Type B pancreatic cell (in vitro differentiated cells): Measurements from ENCODE around the gene PIGV. TPM values are rescaled to one million over a fixed set of nuclear protein-coding genes. Genes with fewer than 3 reads are reported as not detected.

ENCODE experiments used
- DNase-seq: peaks from one replicate; pipeline ENCODE4 v3.0.0; 2021; ENCODE audit warnings: mixed read lengths; ENCODE audit not compliant: unreplicated experiment; ENCODE audit errors: extremely low spot score
- H3K27ac Mint-ChIP-seq: 2 replicates; pipeline ENCODE4 v1.8.0; 2021; ENCODE audit warnings: mild to moderate bottlenecking, mixed read lengths
- H3K27me3 Mint-ChIP-seq: 2 replicates; pipeline ENCODE4 v1.8.0; 2021; ENCODE audit warnings: mixed read lengths
- H3K36me3 Mint-ChIP-seq: 2 replicates; pipeline ENCODE4 v1.8.0; 2021; ENCODE audit warnings: mixed read lengths
- H3K4me1 Mint-ChIP-seq: one replicate; pipeline ENCODE4 v1.8.0; 2021; ENCODE audit warnings: mixed read lengths; ENCODE audit not compliant: unreplicated experiment
- H3K4me3 Mint-ChIP-seq: 2 replicates; pipeline ENCODE4 v1.8.0; 2021; ENCODE audit warnings: mild to moderate bottlenecking, mixed read lengths
- H3K9me3 Mint-ChIP-seq: 2 replicates; pipeline ENCODE4 v1.8.0; 2021; ENCODE audit warnings: mixed read lengths
- total RNA-seq: library from RNA; stranded (reverse); gene quantifications from 2 replicates; pipeline ENCODE4 v1.2.1, GENCODE V29; 2021; ENCODE audit warnings: low replicate concordance
- TF ChIP-seq, protein P1 (sequence below): fragments of 200-600 bp; sonication (generic); conservative IDR thresholded peaks from 2 replicates; pipeline ENCODE4 v1.5.0; 2021; ENCODE audit warnings: antibody characterized with exemption, mild to moderate bottlenecking

Gene PIGV
- total RNA-seq, 1 donor from 2014 or later: 13.3 TPM

- TF ChIP-seq, protein P1, sequence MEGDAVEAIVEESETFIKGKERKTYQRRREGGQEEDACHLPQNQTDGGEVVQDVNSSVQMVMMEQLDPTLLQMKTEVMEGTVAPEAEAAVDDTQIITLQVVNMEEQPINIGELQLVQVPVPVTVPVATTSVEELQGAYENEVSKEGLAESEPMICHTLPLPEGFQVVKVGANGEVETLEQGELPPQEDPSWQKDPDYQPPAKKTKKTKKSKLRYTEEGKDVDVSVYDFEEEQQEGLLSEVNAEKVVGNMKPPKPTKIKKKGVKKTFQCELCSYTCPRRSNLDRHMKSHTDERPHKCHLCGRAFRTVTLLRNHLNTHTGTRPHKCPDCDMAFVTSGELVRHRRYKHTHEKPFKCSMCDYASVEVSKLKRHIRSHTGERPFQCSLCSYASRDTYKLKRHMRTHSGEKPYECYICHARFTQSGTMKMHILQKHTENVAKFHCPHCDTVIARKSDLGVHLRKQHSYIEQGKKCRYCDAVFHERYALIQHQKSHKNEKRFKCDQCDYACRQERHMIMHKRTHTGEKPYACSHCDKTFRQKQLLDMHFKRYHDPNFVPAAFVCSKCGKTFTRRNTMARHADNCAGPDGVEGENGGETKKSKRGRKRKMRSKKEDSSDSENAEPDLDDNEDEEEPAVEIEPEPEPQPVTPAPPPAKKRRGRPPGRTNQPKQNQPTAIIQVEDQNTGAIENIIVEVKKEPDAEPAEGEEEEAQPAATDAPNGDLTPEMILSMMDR: peak; percentile 64
- Mint-ChIP-seq H3K27me3 (no peaks in the 10 kb centered on the region), H3K9me3 (peaks cover 5% of the 10 kb centered on the region), H3K4me1 (peaks cover 22% of the 10 kb centered on the region), H3K27ac (peak within 1 kb of the TSS; percentile 94), H3K36me3 (peaks cover 5% of the 10 kb centered on the region), H3K4me3 (peak within 1 kb of the TSS; percentile 95)
- peak; percentile 81 for DNase-seq
Measured at GRCh38 chr1:26826261-26827105, 38.7 kb downstream of the PIGV start, which contains the start of gene ZDHHC18. Gene ZDHHC18, plus strand, starts transcription at chr1:26826688. Its CDS starts 117 bp downstream, at chr1:26826805.

- TF ChIP-seq, protein P1: no peak
- Mint-ChIP-seq H3K36me3 (peaks cover 9% of the 10 kb centered on the region), H3K4me1 (peaks cover 22% of the 10 kb centered on the region), H3K27me3 (no peaks in the 10 kb centered on the region), H3K4me3 (peak overlapping the region; percentile 94), H3K27ac (peak overlapping the region; percentile 91), H3K9me3 (peaks cover 5% of the 10 kb centered on the region)
- DNase-seq: no peak
Measured at GRCh38 chr1:26827106-26827604, 39.4 kb downstream of the PIGV start.

- TF ChIP-seq, protein P1: no peak
- peaks cover 13% of the 10 kb centered on the region for H3K36me3 Mint-ChIP-seq
- H3K9me3 Mint-ChIP-seq: peaks cover 4% of the 10 kb centered on the region
- H3K27ac Mint-ChIP-seq: peak overlapping the region; percentile 91
- H3K27me3 Mint-ChIP-seq: no peaks in the 10 kb centered on the region
- H3K4me1 Mint-ChIP-seq: peaks cover 22% of the 10 kb centered on the region
- no peak for DNase-seq
- H3K4me3 Mint-ChIP-seq: peak overlapping the region; percentile 94
Measured at GRCh38 chr1:26827663-26828062, 39.9 kb downstream of the PIGV start.

GRCh38 chr1:26828411-26828991 lies 40.8 kb downstream of the PIGV start:
- Mint-ChIP-seq H3K27ac (peak overlapping the region; percentile 91), H3K4me3 (peak overlapping the region; percentile 94), H3K36me3 (peaks cover 18% of the 10 kb centered on the region), H3K9me3 (no peaks in the 10 kb centered on the region), H3K4me1 (peaks cover 22% of the 10 kb centered on the region), H3K27me3 (no peaks in the 10 kb centered on the region)
- TF ChIP-seq, protein P1: no peak
- no peak for DNase-seq

DNA sequence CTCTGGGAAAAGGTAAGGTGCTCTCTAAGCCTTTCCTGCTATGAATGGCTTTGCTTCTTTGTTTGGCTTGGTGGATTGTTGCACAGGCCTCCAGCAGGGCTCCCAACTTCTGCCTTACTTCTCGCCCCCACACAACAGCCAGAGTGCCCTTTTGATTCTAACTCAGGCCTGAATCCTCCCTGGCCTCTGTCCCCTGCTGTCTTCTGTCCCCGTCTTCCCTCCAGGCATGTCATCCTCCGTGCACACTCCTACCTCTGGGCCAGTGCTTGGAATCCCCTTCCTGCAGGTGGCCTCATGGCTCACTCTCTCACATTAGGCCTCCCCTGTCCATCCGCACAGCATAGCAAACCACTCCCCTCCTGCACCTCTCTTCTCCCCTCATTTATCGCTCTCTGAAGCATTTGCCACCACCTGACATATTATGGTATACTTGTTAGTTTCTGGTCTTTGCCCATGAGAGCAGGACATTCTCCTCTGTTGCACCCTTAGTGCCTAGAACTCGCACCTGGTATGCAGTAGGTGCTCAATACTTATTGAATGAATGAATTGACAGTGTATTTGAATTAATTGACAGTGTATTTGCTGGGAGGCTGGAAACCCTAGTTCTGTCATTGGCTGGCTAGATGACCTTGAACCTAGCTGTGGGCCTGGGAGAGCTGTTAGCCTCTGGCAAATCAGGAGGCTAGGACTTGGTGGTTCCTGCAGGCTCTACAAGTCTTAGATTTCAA lies 41.6 kb downstream of the PIGV start:
- no peaks in the 10 kb centered on the region for H3K9me3 Mint-ChIP-seq
- peaks cover 22% of the 10 kb centered on the region for H3K4me1 Mint-ChIP-seq
- TF ChIP-seq, protein P1: no peak
- H3K27me3 Mint-ChIP-seq: no peaks in the 10 kb centered on the region
- peak overlapping the region; percentile 94 for H3K4me3 Mint-ChIP-seq
- peaks cover 18% of the 10 kb centered on the region for H3K36me3 Mint-ChIP-seq
- peak overlapping the region; percentile 59 for H3K27ac Mint-ChIP-seq
- no peak for DNase-seq
